ENCODE data around the gene ATP6V1C2. TPM values are rescaled to one million over a fixed set of nuclear protein-coding genes. Genes with fewer than 3 reads are reported as not detected.

Gene ATP6V1C2
- total and polyA plus RNA-seq, 8 donors = 0.06 to 2.0 (median 0.34) TPM; not detected in 1

- peaks cover 0 to 6% (median 4%) of the 10 kb centered on the region in 3 donors for H3K36me3 ChIP-seq
- H3K27me3 ChIP-seq = no peaks in the 10 kb centered on the region
- DNase-seq (no peak), FAIRE-seq (no peak), ATAC-seq (no peak)
- no peaks in the 10 kb centered on the region for H3K4me1 ChIP-seq
- intact Hi-C loops (cut with DNase I) = no loop called here
- no peak for TF ChIP-seq CTCF (IDR thresholded peaks at IDR 0.05)
- H3K4me3 ChIP-seq = no peak overlapping the region
- H3K9me3 ChIP-seq = no peaks in the 10 kb centered on the region
- no peak overlapping the region for H3K27ac ChIP-seq
- 80 to 86% methylated on average over 2 of the region's 2 CpGs for WGBS, 2 donors
These were observed 40.5 kb upstream of the ATP6V1C2 start for GRCh38 chr2:10680957-10681356.

GRCh38 chr2:10686176-10686730 lies 35.2 kb upstream of the ATP6V1C2 start:
- H3K4me3 ChIP-seq = no peak overlapping the region
- no peaks in the 10 kb centered on the region for H3K9me3 ChIP-seq
- no peaks in the 10 kb centered on the region for H3K27me3 ChIP-seq
- ATAC-seq (peak in 2 of 4 donors; percentile 35 to 44), DNase-seq (peak in 3 of 6 donors; percentile 17 to 33 (median 17)), FAIRE-seq (no peak)
- TF ChIP-seq CTCF (IDR thresholded peaks at IDR 0.05) = no peak
- intact Hi-C loops (cut with DNase I) = no loop called here
- peaks cover 7 to 24% (median 9%) of the 10 kb centered on the region in 3 donors for H3K4me1 ChIP-seq
- H3K36me3 ChIP-seq = peaks cover 0 to 6% (median 4%) of the 10 kb centered on the region in 3 donors
- WGBS, 2 donors = 23 to 26% methylated on average over 5 of the region's 5 CpGs
- no peak overlapping the region for H3K27ac ChIP-seq

GRCh38 chr2:10688921-10689807 lies 32.3 kb upstream of the ATP6V1C2 start:
- H3K4me3 ChIP-seq = peak overlapping the region; percentile 92 to 100 (median 95)
- no peaks in the 10 kb centered on the region for H3K27me3 ChIP-seq
- peaks cover 0 to 4% (median 0%) of the 10 kb centered on the region in 3 donors for H3K36me3 ChIP-seq
- no peaks in the 10 kb centered on the region for H3K9me3 ChIP-seq
- intact Hi-C loops (cut with DNase I) = no loop called here
- FAIRE-seq = no peak
- WGBS, 2 donors = 1 to 2% methylated on average over 27 of the region's 27 CpGs
- H3K4me1 ChIP-seq = peaks cover 7 to 24% (median 9%) of the 10 kb centered on the region in 3 donors
- peak in 4 of 6 donors; percentile 31 to 63 (median 50) for DNase-seq
- TF ChIP-seq CTCF (IDR thresholded peaks at IDR 0.05) = no peak
- peak overlapping the region; percentile 71 to 90 (median 80) for H3K27ac ChIP-seq
- ATAC-seq = peak; percentile 52 to 67 (median 64)

- no peaks in the 10 kb centered on the region for H3K27me3 ChIP-seq
- H3K9me3 ChIP-seq = no peaks in the 10 kb centered on the region
- no peak overlapping the region for H3K27ac ChIP-seq
- DNase-seq (no peak), ATAC-seq (no peak), FAIRE-seq (no peak)
- H3K4me3 ChIP-seq = no peak overlapping the region
- no peak for TF ChIP-seq CTCF (IDR thresholded peaks at IDR 0.05)
- 88 to 91% methylated on average over 6 of the region's 6 CpGs for WGBS, 2 donors
- no peaks in the 10 kb centered on the region for H3K36me3 ChIP-seq
- intact Hi-C loops (cut with DNase I) = no loop called here
- H3K4me1 ChIP-seq = peaks cover 7 to 24% (median 9%) of the 10 kb centered on the region in 3 donors
These were observed 29.9 kb upstream of the ATP6V1C2 start for GRCh38 chr2:10691521-10691920.
